Activated T-helper 17 cell treated with anti-CD3 and anti-CD28 coated beads, Interleukin-2, amount 50 U/mL, for 72 hours (primary cell): ENCODE data around the gene MIA2. TPM values are rescaled to one million over a fixed set of nuclear protein-coding genes. Genes with fewer than 3 reads are reported as not detected.

Experiments used
- ATAC-seq: fragments of 150-1000 bp; cut with Tn5 transposase; replicated peaks from 2 replicates; pipeline ENCODE4 v1.10.0; 2021; ENCODE audit warnings: mild to moderate bottlenecking, moderate library complexity
- H3K27ac Mint-ChIP-seq: one replicate; pipeline ENCODE4 v1.8.0; 2022; ENCODE audit warnings: mixed read lengths
- H3K27me3 Mint-ChIP-seq: one replicate; pipeline ENCODE4 v1.8.0; 2022; ENCODE audit warnings: mixed read lengths
- H3K36me3 Mint-ChIP-seq: one replicate; pipeline ENCODE4 v1.8.0; 2022; ENCODE audit warnings: low read depth, mild to moderate bottlenecking, mixed read lengths
- H3K4me1 Mint-ChIP-seq: one replicate; pipeline ENCODE4 v1.8.0; 2022; ENCODE audit warnings: mixed read lengths
- H3K4me3 Mint-ChIP-seq: one replicate; pipeline ENCODE4 v1.8.0; 2022; ENCODE audit warnings: mild to moderate bottlenecking, mixed read lengths
- H3K9me3 Mint-ChIP-seq: one replicate; pipeline ENCODE4 v1.8.0; 2022; ENCODE audit warnings: mixed read lengths
- total RNA-seq, 2 donors: library from RNA; stranded (reverse); gene quantifications; one replicate each; pipeline ENCODE4 v1.2.3, GENCODE V29; 2022

MIA2 gene
- total RNA-seq, 2 donors from 2014 or later: 15.4 to 17.7 TPM

DNA sequence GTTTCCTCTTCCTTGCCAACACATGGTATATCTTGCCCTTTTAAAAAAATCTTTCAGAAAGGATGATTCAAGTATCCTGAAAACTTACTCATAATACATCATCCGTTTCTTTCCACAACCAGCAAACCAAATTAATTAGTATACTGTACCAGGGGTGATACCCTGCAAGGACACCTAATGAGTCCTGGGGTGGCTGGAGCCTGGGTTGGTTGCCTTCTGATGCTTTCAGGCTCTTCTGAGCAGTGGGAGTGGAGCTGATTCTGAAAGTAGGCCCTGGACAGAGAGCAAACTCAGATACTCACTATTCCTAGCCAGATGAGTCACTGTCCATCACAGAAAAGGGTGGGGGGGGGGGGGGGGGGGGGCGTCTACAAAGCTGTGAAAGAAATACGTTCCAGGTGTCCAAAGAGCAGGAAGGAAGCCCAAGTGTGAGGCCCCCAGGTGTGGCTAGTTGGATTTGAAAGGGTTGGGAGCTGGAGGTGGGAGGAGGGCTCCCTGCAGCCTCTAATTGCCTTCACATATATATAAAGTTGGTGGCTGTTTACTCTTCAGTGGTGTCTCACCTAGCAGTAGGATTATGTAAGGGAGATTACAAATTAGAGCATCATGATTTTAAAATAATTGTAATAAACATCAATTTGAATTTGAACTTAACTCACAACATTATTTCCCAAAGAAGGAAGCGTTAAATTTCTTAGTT, 162.0 kb downstream of the MIA2 start:
- no peaks in the 10 kb centered on the region for H3K27me3 Mint-ChIP-seq
- no peak overlapping the region for H3K4me3 Mint-ChIP-seq
- H3K4me1 Mint-ChIP-seq: no peaks in the 10 kb centered on the region
- H3K9me3 Mint-ChIP-seq: no peaks in the 10 kb centered on the region
- ATAC-seq: peak; percentile 98
- peak overlapping the region; percentile 26 for H3K27ac Mint-ChIP-seq
- H3K36me3 Mint-ChIP-seq: peaks cover 56% of the 10 kb centered on the region

DNA sequence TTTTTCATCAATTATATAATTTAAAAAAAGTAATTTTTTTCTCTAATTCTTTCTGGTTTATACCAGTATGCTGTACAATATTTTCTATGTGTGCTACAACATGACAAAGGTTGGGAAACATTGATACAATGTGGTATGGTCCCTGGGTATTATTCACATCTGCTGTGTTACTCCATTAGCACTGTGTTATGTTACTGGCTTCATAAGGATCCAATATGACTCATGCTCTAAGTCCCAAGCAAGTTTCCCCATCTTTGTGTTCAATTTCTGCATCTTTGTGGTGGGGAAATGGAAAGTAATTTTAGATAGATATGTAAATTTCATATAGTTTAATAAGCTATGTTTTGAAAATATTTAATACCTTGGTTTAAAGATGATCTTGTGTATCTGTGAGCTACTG, 162.7 kb downstream of the MIA2 start:
- H3K27me3 Mint-ChIP-seq: no peaks in the 10 kb centered on the region
- H3K9me3 Mint-ChIP-seq: no peaks in the 10 kb centered on the region
- peak; percentile 44 for ATAC-seq
- H3K4me3 Mint-ChIP-seq: no peak overlapping the region
- peaks cover 64% of the 10 kb centered on the region for H3K36me3 Mint-ChIP-seq
- H3K4me1 Mint-ChIP-seq: no peaks in the 10 kb centered on the region
- no peak overlapping the region for H3K27ac Mint-ChIP-seq

DNA sequence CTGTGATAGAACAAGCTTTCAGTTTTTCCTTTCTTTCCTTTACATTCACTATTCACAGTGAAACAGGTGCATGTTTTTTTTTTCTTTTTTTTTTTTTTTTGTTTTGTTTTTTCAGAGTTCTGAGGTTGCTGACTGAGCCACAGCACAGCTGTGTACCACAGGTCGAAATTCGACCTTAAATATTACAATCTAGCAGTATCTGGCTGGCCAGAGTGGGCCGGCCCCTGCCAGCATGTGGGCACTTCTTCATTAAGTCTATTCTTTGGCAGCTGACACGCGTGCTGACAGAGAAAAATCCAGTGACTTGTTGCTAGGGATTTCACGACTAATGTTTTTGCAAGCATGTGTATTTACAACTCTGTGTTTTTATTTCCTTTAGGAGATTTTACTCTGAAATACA, 164.7 kb downstream of the MIA2 start:
- no peak overlapping the region for H3K4me3 Mint-ChIP-seq
- no peak overlapping the region for H3K27ac Mint-ChIP-seq
- ATAC-seq: no peak
- no peaks in the 10 kb centered on the region for H3K9me3 Mint-ChIP-seq
- H3K4me1 Mint-ChIP-seq: no peaks in the 10 kb centered on the region
- peaks cover 67% of the 10 kb centered on the region for H3K36me3 Mint-ChIP-seq
- no peaks in the 10 kb centered on the region for H3K27me3 Mint-ChIP-seq

DNA sequence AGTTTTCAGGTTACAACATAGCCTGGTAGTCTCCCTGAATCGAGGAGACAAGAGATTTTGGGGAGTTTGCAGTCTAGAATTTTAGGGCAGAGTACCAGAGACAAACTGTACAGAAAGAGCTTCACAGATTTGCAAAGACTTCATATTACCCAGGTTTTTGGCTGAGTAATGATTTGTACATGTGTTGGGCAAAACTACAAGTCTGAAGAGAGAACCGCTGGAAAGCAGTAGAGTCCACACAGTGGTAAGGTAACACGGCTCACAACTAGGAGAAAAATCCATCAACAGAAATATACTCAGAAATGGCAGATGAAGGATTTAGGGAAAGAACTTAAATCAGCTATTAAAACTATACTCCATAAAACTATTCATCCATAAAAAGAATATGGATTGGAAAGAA, 172.8 kb downstream of the MIA2 start:
- ATAC-seq: no peak
- H3K4me3 Mint-ChIP-seq: no peak overlapping the region
- H3K27ac Mint-ChIP-seq: no peak overlapping the region
- H3K36me3 Mint-ChIP-seq: peaks cover 2% of the 10 kb centered on the region
- peaks cover 9% of the 10 kb centered on the region for H3K4me1 Mint-ChIP-seq
- no peaks in the 10 kb centered on the region for H3K27me3 Mint-ChIP-seq
- H3K9me3 Mint-ChIP-seq: peaks cover 12% of the 10 kb centered on the region

DNA sequence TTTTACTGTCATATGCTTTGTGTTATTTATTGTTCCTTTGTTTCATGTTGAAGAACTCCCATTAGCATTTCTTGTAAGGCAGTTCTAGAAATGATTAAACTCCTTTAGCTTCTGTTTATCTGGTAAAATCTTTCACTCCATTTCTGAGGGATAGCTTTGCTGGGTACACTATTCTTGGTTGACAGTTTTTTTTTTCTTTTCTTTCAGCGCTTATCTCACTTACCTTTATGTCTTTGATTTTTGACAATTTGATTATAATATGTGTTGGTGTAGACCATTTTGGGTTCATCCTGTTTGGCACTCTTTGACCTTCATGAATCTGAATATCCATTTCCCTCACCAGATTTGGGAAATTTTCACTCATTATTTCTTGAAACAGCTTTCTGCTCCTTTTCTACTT, 182.4 kb downstream of the MIA2 start:
- ATAC-seq: no peak
- no peak overlapping the region for H3K4me3 Mint-ChIP-seq
- H3K9me3 Mint-ChIP-seq: peaks cover 14% of the 10 kb centered on the region
- H3K27ac Mint-ChIP-seq: no peak overlapping the region
- H3K27me3 Mint-ChIP-seq: no peaks in the 10 kb centered on the region
- H3K36me3 Mint-ChIP-seq: peaks cover 42% of the 10 kb centered on the region
- H3K4me1 Mint-ChIP-seq: peaks cover 3% of the 10 kb centered on the region

DNA sequence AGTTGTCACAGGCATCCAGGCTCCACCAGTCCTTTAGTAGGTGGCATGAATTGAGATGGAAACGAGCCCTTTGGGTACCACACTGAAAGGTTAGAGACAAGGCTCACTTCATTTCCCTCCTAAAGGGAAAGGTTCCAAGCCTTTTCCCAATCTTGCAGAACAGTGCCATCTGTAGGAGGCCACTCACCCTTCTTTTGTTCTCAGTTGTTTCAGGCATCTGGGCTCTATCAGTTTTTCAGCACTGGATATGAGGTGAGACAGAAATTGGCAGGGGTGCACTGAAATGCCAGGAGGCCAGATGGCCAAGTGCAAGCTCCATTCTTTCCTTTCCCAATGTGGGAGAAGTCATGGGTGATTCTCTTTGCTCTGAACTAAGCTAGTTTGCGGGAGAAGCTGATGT, 183.3 kb downstream of the MIA2 start:
- no peak for ATAC-seq
- H3K9me3 Mint-ChIP-seq: peaks cover 14% of the 10 kb centered on the region
- peaks cover 43% of the 10 kb centered on the region for H3K36me3 Mint-ChIP-seq
- H3K4me1 Mint-ChIP-seq: peaks cover 5% of the 10 kb centered on the region
- no peaks in the 10 kb centered on the region for H3K27me3 Mint-ChIP-seq
- H3K4me3 Mint-ChIP-seq: no peak overlapping the region
- H3K27ac Mint-ChIP-seq: no peak overlapping the region

DNA sequence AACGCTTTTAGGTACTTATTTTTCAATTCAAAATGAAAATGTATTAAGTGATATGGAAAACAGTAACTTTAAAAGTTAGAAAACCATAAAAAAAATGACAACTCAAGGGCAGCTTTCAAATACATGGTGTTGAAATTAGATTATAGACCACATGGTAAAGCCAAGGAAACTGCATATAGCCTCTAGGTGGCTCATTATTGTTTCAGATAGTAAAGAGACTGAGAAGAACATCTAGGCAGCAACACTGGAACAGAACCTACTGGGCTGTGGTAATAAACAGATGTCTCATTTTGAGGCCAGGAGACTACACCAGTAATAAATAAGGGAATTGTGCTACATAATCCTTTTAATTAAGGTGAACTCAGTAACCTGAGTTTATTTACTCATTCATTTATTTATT, 185.6 kb downstream of the MIA2 start:
- peaks cover 15% of the 10 kb centered on the region for H3K4me1 Mint-ChIP-seq
- H3K27ac Mint-ChIP-seq: no peak overlapping the region
- peaks cover 35% of the 10 kb centered on the region for H3K36me3 Mint-ChIP-seq
- no peak for ATAC-seq
- H3K27me3 Mint-ChIP-seq: no peaks in the 10 kb centered on the region
- peaks cover 6% of the 10 kb centered on the region for H3K9me3 Mint-ChIP-seq
- no peak overlapping the region for H3K4me3 Mint-ChIP-seq

DNA sequence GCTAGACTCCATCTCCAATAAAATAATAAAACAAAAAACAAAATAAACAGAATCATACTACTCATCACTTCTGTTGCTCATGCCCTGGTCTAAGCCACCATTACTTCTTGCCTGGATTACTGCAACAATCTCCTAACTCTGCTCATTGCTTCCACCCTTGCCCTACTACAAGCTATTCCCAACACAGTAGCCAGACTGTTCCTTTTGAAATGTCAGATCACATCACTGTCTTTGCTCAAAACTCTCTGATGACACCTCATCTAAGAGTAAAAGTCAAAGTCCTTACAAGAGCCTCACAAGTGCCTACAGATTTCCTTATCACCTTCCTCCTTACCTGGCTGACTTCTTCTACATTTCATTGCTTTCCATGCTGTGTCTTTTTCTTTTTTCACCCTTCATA, 188.5 kb downstream of the MIA2 start:
- Mint-ChIP-seq H3K4me3 (no peak overlapping the region), H3K4me1 (peaks cover 23% of the 10 kb centered on the region), H3K9me3 (no peaks in the 10 kb centered on the region), H3K27ac (no peak overlapping the region), H3K36me3 (peaks cover 14% of the 10 kb centered on the region), H3K27me3 (no peaks in the 10 kb centered on the region)
- no peak for ATAC-seq

DNA sequence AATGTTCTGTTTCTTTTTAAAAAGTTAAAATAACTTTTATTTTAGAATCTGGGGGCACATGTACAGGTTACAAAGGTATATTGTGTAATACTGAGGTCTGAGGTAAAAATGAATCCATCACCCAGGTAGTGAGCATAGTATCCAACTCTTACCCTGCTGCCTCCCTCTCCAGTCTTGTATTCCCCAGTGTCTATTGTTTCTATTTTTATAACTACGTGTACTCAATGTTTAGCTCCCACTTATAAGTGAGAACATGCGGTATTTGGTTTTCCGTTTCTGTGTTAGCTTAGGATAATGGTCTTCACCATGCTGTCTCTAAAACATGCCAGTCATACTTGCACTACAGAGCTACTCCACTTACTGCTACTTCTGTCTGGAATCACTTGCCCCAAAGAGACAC, 190.1 kb downstream of the MIA2 start:
- no peak overlapping the region for H3K4me3 Mint-ChIP-seq
- peak overlapping the region; percentile 16 for H3K27ac Mint-ChIP-seq
- H3K36me3 Mint-ChIP-seq: peaks cover 11% of the 10 kb centered on the region
- H3K27me3 Mint-ChIP-seq: no peaks in the 10 kb centered on the region
- peaks cover 30% of the 10 kb centered on the region for H3K4me1 Mint-ChIP-seq
- no peak for ATAC-seq
- no peaks in the 10 kb centered on the region for H3K9me3 Mint-ChIP-seq

DNA sequence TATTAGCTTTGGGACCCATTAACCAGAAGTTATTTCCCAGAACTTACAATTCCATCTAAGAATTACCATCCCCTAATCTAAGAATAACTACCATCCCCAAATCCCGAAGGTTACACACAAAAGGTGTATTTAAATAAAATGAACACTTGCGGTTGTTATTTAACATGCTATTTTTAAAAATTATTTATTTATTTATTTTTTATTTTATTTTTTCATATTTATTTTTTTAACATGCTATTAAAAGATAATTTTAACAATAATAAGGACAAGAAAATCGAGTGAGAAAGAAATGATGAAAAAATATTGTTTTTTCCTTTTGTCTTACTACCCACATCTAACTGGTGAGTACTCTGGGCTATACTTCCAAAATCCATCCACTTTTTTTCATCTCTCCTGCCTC, 192.2 kb downstream of the MIA2 start:
- peak overlapping the region; percentile 6 for H3K27ac Mint-ChIP-seq
- H3K4me1 Mint-ChIP-seq: peaks cover 46% of the 10 kb centered on the region

DNA sequence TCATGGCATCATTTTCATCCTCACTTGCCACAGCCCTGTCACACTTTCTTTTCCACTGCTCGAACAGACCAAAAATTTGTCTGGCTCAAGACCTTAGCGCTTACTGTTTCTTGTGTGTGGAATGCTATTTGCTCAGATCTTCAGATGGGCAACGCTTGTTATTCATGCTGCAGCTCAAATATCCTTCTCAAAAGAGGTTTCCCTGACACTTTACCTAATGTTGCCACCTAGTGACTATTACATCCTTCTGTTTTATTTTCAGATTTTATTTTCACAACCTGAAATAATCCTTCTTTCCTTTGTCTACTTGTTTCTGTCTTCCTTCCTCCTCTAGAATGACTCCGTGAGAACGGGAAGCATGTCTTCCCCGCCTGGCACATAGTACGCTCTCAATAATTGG, 192.9 kb downstream of the MIA2 start:
- Mint-ChIP-seq H3K27ac (peak overlapping the region; percentile 6), H3K9me3 (no peaks in the 10 kb centered on the region), H3K27me3 (no peaks in the 10 kb centered on the region), H3K4me3 (peak overlapping the region; percentile 43), H3K4me1 (peaks cover 47% of the 10 kb centered on the region), H3K36me3 (peaks cover 22% of the 10 kb centered on the region)
- ATAC-seq: no peak

More for the DNA sequence above, 192.2 kb downstream of the MIA2 start:
- no peak for ATAC-seq
- no peaks in the 10 kb centered on the region for H3K27me3 Mint-ChIP-seq
- no peaks in the 10 kb centered on the region for H3K9me3 Mint-ChIP-seq
- H3K4me3 Mint-ChIP-seq: peak overlapping the region; percentile 43
- peaks cover 18% of the 10 kb centered on the region for H3K36me3 Mint-ChIP-seq

DNA sequence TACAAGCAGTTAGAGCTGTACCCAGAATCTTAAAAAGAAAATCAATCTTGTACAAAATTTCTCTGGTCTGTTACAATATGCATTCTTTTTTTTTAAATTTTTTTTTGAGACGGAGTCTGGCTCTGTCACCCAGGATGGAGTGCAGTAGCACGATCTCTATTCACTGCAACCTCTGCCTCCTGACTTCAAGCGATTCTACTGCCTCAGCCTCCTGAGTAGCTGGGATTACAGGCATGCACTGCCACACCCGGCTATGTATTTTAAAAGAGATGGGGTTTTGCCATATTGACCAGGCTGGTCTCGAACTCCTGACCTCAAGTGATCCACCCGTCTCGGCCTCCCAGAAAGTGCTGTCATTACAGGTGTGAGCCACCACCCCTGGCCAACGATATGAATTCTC, 194.4 kb downstream of the MIA2 start:
- no peak for ATAC-seq
- Mint-ChIP-seq H3K27ac (peak overlapping the region; percentile 26), H3K4me1 (peaks cover 43% of the 10 kb centered on the region)

DNA sequence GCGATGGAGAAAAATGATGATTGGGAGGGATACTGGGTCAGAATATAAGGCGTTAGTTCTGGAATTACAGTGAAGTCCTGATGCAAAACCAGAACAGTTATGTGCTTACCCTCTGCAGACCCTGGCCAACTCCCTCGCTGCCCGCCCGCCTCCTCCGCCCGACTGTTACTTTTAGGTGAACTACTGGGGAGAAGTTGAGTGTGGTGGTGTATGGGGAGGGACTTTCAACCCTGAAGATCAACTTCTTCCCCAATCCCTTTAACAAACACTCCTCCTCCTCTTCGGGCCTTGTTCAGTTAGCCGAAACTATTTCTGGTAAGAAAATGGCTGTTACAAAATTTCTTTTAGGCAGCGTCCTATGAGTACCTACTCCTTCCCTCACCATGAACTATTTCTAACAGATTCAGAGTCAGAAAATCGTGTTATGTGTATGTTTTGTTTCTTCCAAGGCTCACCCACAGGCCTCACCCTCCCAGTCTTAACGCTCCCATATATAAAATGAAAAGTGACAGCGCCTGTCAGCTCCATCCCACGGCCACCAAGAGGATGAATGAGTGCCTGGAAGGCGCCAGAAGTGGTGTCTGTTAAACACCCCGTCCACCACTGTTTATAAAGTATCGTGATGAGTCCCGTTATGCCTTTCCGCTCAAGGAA, 197.2 kb downstream of the MIA2 start:
- ATAC-seq: peak; percentile 7
- peaks cover 41% of the 10 kb centered on the region for H3K4me1 Mint-ChIP-seq
- H3K27ac Mint-ChIP-seq: peak overlapping the region; percentile 100
- no peaks in the 10 kb centered on the region for H3K27me3 Mint-ChIP-seq
- peaks cover 27% of the 10 kb centered on the region for H3K36me3 Mint-ChIP-seq
- H3K9me3 Mint-ChIP-seq: no peaks in the 10 kb centered on the region
- H3K4me3 Mint-ChIP-seq: peak overlapping the region; percentile 100

More for the DNA sequence above, 194.4 kb downstream of the MIA2 start:
- peak overlapping the region; percentile 100 for H3K4me3 Mint-ChIP-seq
- H3K36me3 Mint-ChIP-seq: peaks cover 27% of the 10 kb centered on the region
- no peaks in the 10 kb centered on the region for H3K27me3 Mint-ChIP-seq
- H3K9me3 Mint-ChIP-seq: no peaks in the 10 kb centered on the region

DNA sequence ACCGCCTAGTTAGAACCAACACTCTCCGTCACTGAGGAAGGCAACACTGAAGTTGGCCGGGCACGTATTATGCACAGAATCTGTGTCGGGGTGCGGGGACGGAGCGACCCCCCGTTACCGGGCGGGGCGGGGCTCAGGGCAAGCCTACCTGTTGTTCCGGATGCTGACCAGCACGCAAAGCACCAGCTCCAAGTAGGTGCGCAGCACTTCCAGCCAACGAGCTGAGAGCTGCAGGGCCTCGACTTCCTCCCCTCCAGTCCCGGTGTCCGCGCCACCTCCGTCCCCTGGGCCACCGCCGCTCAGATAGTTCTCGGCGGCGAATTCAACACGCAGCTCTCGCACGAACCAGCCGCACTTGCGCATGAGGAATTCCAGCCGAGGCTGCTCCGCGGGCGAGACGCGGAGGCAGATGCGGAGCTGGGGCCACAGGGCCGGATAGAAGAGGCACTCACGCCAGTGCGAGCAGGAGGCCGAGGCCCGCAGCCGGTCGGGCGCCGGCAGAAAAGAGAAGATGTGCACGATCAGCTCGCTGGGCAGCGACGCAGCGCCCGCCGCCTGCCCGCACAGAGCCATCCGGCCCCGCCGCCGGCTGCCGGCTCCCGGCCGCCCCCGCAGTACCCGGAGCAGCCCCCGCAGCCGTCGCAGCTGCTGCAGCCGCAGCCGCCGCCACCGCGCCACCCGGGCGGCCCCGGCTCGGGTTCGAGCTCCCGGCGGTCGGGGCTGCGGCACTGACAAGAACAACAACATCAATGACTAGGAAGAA, 197.9 kb downstream of the MIA2 start:
- Mint-ChIP-seq H3K9me3 (no peaks in the 10 kb centered on the region), H3K27me3 (no peaks in the 10 kb centered on the region), H3K36me3 (peaks cover 27% of the 10 kb centered on the region), H3K4me3 (peak overlapping the region; percentile 100), H3K4me1 (peaks cover 36% of the 10 kb centered on the region), H3K27ac (peak overlapping the region; percentile 100)
- peak; percentile 15 for ATAC-seq

DNA sequence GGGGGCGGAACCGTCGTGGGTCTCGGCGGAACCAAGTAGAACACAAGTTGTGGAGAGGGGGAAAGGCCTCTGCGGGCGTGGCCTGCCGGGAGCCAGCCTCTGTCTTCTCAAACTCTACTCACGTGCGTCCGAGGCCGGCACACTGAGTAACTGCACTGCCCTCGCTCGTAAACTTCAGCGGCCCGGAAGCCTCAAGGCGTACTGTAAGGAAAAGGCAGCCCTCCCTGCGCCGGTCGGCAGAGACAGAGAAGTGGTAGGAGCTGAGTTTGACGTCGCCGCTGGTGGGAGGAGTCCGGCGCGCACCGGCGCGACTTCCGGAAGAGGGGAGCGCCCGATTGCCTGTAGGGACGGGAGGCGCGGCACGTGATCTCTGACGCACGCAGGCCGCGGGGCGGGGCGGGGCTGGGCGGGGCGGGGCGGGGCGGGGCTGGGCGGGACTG, 198.5 kb downstream of the MIA2 start, which contains the start of gene FBXO33:
FBXO33 (minus strand) TSS at position 255 of the 440 bp plus-strand sequence. CDS start 271 bp downstream, outside the sequence.
- Mint-ChIP-seq H3K27me3 (no peaks in the 10 kb centered on the region), H3K36me3 (peaks cover 27% of the 10 kb centered on the region), H3K27ac (peak within 1 kb of the TSS; percentile 100), H3K4me3 (peak within 1 kb of the TSS; percentile 100), H3K4me1 (peaks cover 34% of the 10 kb centered on the region), H3K9me3 (no peaks in the 10 kb centered on the region)
- peak; percentile 87 for ATAC-seq
